ENCODE results near the gene KATNAL1.

The KATNAL1 gene

DNA sequence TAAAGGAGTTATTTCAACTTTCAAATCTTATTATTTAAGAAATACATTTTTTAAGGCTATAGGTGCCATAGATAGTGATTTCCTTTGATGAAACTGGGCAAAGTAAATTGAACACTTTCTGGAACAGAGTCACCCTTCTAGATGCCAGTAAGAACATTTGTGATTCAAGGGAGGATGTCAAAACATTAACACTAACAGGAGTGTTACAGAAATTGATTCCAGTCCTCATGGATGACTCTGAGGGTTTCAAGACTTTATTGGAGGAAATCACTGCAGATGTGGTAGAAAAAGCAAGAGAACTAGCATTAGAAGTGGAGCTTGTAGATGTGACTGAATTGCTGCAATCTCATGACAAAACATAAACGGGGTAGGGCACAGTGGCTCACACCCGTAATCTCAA is 12.2 kb downstream of the KATNAL1 start:
- TF ChIP-seq GATA3 (IDR thresholded peaks at IDR 0.05; ENCODE audit: low read depth, low read length) (no peak), GATA2 (IDR thresholded peaks at IDR 0.05; ENCODE audit: low read depth, low read length) (no peak)

GRCh38 chr13:30294004-30294403 is 13.3 kb downstream of the KATNAL1 start:
- TF ChIP-seq GATA2 (IDR thresholded peaks at IDR 0.05; ENCODE audit: low read depth, low read length) (no peak), GATA3 (IDR thresholded peaks at IDR 0.05; ENCODE audit: low read depth, low read length) (no peak)

- TF ChIP-seq GATA3 (IDR thresholded peaks at IDR 0.05; ENCODE audit: low read depth, low read length) (no peak), GATA2 (IDR thresholded peaks at IDR 0.05; ENCODE audit: low read depth, low read length) (no peak)
These were observed 15.0 kb downstream of the KATNAL1 start for GRCh38 chr13:30292325-30292724.

DNA sequence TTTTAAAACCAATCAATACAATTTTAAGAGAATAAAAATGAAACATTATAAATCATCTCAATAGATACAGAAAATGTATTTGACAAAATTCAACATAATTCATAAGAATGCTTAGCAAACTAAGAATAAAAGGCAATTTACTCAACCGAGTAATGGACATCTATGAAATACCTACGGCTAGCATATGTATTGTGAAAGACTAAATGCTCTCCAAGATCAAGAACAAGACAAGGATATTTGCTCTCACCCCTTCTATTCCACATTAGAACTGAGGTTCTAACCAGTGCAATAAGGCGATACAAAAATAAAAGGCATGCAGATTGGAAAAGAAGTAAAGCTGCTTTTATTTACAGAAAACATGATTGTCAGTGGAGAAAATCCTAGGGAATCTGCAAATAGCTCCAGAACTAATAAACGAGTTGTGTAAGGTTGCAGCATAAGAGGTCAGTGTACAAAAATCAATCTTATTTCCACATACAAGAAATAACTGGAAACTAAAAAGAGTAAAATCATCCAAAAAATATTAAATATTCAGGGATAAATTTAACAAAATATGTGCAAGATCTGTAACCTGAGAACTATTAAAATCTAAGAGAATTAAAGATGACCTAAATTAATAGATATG is 16.4 kb downstream of the KATNAL1 start:
- no peak for TF ChIP-seq GATA3 (IDR thresholded peaks at IDR 0.05; ENCODE audit: low read depth, low read length)
- TF ChIP-seq GATA2 (IDR thresholded peaks at IDR 0.05; ENCODE audit: low read depth, low read length) = no peak

DNA sequence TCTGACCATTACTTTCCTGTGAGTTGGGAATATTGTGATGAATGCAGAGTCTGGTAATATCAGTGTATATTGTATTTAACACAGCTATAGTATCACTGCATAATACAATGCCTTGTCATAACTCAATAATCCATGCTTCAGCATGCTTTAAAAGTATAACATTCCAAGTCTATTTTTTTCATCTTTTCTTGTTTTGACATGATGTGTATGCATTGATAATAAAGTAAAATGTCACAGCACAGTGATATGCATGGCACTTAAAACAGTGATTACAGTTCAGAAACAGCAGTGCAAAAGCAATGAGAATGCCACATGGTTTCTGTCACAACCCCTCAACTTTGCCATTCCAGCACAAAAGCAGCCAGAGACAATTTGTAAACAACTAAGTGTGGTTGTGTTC is 17.8 kb downstream of the KATNAL1 start:
- TF ChIP-seq GATA3 (IDR thresholded peaks at IDR 0.05; ENCODE audit: low read depth, low read length) = no peak
- no peak for TF ChIP-seq GATA2 (IDR thresholded peaks at IDR 0.05; ENCODE audit: low read depth, low read length)

- TF ChIP-seq GATA3 (IDR thresholded peaks at IDR 0.05; ENCODE audit: low read depth, low read length) = no peak
- no peak for TF ChIP-seq GATA2 (IDR thresholded peaks at IDR 0.05; ENCODE audit: low read depth, low read length)
These were observed 31.2 kb downstream of the KATNAL1 start for GRCh38 chr13:30276178-30276577.

- TF ChIP-seq GATA3 (IDR thresholded peaks at IDR 0.05; ENCODE audit: low read depth, low read length) (no peak), GATA2 (IDR thresholded peaks at IDR 0.05; ENCODE audit: low read depth, low read length) (no peak)
These were observed 33.3 kb downstream of the KATNAL1 start for GRCh38 chr13:30274083-30274482.

GRCh38 chr13:30268673-30269072 is 38.7 kb downstream of the KATNAL1 start:
- TF ChIP-seq GATA3 (IDR thresholded peaks at IDR 0.05; ENCODE audit: low read depth, low read length) (no peak), GATA2 (IDR thresholded peaks at IDR 0.05; ENCODE audit: low read depth, low read length) (no peak)

DNA sequence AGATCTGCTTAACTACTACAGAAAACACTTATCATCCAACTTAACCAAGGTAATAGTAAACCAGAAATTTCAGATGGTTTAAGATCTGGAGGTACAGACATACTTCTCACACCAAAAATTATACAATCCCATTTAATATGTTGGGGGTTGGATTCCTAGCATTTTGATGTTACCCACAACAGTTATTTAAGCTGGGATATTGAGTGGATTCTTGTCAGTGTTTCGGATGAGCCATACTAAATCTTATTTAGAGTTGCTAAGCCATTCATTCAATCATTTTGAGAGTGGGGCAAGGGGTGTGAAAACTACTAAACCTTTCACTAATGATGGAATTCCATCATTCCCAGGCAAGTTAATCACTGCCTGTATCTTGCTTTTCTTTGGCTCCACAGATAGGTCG is 40.6 kb downstream of the KATNAL1 start:
- TF ChIP-seq GATA2 (IDR thresholded peaks at IDR 0.05; ENCODE audit: low read depth, low read length) = no peak
- TF ChIP-seq GATA3 (IDR thresholded peaks at IDR 0.05; ENCODE audit: low read depth, low read length) = no peak

DNA sequence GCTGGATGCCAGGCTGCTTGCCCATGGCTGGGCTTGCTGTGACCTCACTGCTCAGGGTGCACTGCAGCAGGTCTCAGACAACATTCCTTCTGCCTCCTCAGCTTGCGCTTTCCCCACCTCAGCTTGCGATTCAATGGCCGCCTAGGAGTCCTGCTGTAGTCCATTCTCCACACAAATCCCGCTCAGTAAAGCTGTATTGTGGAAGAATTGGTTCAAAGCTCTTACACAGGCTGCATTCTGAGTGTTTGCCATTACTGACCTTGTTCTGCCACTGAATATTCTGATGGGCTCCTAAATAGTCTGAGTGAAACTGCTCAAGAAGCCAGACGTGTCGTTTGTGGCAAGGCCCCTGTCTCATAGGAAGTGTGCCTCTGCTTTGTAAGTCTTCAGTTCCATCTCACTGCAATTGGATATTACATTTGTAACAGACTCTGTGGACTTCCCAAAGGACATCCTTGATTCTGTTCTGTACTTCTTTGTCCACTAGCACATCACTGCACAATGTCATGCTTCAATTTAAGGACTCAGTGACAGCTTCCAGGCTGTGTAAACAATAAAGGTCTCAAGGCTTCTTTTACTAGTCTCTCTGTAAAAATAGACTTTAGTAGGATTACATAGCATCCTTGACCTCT is 49.8 kb downstream of the KATNAL1 start:
- TF ChIP-seq GATA3 (IDR thresholded peaks at IDR 0.05; ENCODE audit: low read depth, low read length) (no peak), GATA2 (IDR thresholded peaks at IDR 0.05; ENCODE audit: low read depth, low read length) (no peak)

DNA sequence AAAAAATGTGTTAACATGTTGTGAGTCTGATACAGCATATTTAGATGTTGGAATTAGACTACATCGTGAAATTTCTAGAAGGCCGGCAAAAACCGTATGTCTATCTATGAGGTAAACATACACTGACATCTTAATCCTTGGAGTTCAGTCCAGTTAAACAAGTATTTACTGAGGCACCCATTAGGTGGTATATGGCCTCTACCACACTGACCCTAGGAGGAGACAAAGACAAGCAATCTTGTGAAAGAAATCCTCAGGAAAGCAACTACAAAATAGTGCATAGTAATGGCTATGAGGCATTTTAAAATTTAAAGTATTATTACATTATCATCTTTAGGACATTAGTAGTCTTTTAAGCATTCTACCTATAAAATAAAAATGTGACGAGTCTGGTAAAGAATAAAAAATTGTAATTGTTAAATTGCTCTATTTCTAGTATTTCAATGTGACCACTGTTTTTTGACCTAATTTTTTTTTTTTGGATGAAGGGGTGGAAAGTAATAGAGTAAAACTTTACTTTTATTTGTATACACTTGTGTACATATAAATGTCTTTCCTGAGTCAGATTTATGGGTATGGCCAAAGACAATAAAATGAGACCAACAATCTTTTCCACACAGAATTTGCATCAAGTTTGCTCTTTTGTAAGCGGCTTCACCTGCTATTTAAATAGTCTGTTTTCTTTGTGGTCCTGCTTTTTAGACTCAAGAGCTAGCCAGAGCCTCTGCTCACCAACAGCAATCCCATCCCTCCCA is 50.5 kb downstream of the KATNAL1 start:
- no peak for TF ChIP-seq GATA3 (IDR thresholded peaks at IDR 0.05; ENCODE audit: low read depth, low read length)

DNA sequence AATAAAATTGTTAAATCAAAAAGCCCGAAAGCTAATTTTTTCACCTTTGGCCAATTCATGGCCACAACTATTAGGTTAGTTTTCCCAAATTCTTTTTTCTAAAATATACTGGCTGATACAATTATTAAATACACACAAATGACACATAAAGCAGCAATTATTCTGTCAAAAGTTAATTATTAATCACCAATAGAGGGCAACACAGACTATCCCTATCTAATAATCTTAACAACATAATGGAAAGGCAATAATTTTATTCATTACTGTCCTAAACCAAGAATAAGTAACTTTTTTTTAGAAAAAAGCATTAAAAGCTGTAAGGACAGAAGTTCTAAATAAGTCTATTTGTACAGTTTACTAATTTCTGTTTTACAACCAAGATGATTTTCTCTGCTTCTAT is 51.7 kb downstream of the KATNAL1 start:
- no peak for TF ChIP-seq GATA3 (IDR thresholded peaks at IDR 0.05; ENCODE audit: low read depth, low read length)
- no peak for TF ChIP-seq GATA2 (IDR thresholded peaks at IDR 0.05; ENCODE audit: low read depth, low read length)

DNA sequence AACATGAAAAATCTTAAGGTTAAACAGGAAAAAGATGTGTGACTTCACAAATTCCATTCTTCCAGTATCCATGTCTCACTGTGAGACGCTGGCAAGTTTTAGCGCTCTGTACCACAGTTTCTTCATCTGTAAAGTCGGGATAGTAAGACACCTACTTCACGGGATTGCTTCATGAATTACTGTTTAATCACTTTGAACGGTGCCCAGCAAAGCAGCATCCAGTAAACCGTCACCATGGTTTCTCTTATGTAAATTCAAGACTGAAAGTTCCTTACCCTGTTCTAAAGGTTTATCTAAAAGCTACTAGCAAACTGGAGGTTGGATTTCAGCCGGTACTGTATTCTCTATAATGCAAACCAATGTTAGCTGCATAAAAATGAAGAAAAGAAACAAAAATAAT is 53.5 kb downstream of the KATNAL1 start:
- TF ChIP-seq GATA3 (IDR thresholded peaks at IDR 0.05; ENCODE audit: low read depth, low read length) = no peak
- TF ChIP-seq GATA2 (IDR thresholded peaks at IDR 0.05; ENCODE audit: low read depth, low read length) = no peak

GRCh38 chr13:30247406-30247805 is 59.9 kb downstream of the KATNAL1 start:
- TF ChIP-seq GATA3 (IDR thresholded peaks at IDR 0.05; ENCODE audit: low read depth, low read length) (no peak), GATA2 (IDR thresholded peaks at IDR 0.05; ENCODE audit: low read depth, low read length) (no peak)

DNA sequence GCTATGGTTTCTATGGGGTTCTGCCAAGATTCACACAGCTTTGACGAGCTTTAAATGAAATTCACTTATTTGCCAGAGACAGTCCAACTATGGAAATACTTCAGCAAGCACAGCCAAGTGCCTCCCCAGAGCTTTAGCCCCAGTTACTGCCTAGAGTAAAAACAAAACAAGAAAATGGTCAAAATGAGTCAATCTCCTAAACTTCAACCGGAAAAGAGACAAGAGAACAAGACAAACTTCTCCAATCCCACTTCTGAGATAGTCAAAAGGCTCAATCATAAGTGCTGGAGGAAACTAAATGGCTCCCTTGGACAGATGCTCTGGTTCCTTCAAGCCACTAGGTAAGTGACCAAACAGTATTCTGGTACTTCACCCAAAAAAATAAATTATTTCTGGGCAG is 65.8 kb downstream of the KATNAL1 start:
- no peak for TF ChIP-seq GATA3 (IDR thresholded peaks at IDR 0.05; ENCODE audit: low read depth, low read length)
- TF ChIP-seq GATA2 (IDR thresholded peaks at IDR 0.05; ENCODE audit: low read depth, low read length) = no peak
